GM20431 (cell line): ENCODE data around the gene PODN.

Experiments
- in situ Hi-C: fragments of 300-500 bp; cut with MseI, MboI; formaldehyde crosslinking; loops from one replicate; pipeline ENCODE4 v1.15.0; 2020; ENCODE audit warnings: low sequenced_read_pairs; ENCODE audit not compliant: unreplicated experiment

The PODN gene

GRCh38 chr1:53061859-53062707, at the start of gene PODN:
Gene PODN (plus strand): TSS chr1:53062213. CDS start chr1:53069856, 7,643 bp downstream.
- in situ Hi-C loops = no loop called here

GRCh38 chr1:53014791-53015507, 47.1 kb upstream of the PODN start:
- in situ Hi-C loops = no loop called here

GRCh38 chr1:53015508-53015860, 46.5 kb upstream of the PODN start:
- in situ Hi-C loops = no loop called here

- in situ Hi-C loops = no loop called here
Observed at GRCh38 chr1:53016705-53017104, 45.3 kb upstream of the PODN start.

- in situ Hi-C loops = no loop called here
Observed at GRCh38 chr1:53020588-53020987, 41.4 kb upstream of the PODN start.

GRCh38 chr1:53022179-53022578, 39.8 kb upstream of the PODN start:
- in situ Hi-C loops = no loop called here

- in situ Hi-C loops = no loop called here
Observed at GRCh38 chr1:53023546-53023945, 38.5 kb upstream of the PODN start.

- in situ Hi-C loops = no loop called here
Observed at GRCh38 chr1:53024117-53024516, 37.9 kb upstream of the PODN start.

- in situ Hi-C loops = no loop called here
Observed at GRCh38 chr1:53025034-53025768, 36.8 kb upstream of the PODN start.

- in situ Hi-C loops = no loop called here
Observed at GRCh38 chr1:53025769-53026112, 36.3 kb upstream of the PODN start.

GRCh38 chr1:53026254-53026653, 35.8 kb upstream of the PODN start:
- in situ Hi-C loops = no loop called here

- in situ Hi-C loops = no loop called here
Observed at GRCh38 chr1:53031732-53032131, 30.3 kb upstream of the PODN start.

GRCh38 chr1:53037159-53037558, 24.9 kb upstream of the PODN start:
- in situ Hi-C loops = no loop called here

- in situ Hi-C loops = no loop called here
Observed at GRCh38 chr1:53038566-53038965, 23.4 kb upstream of the PODN start.

- in situ Hi-C loops = no loop called here
Observed at GRCh38 chr1:53043271-53043670, 18.7 kb upstream of the PODN start.

- in situ Hi-C loops = no loop called here
Observed at GRCh38 chr1:53044926-53045325, 17.1 kb upstream of the PODN start.

GRCh38 chr1:53046930-53047329, 15.1 kb upstream of the PODN start:
- in situ Hi-C loops = no loop called here

- in situ Hi-C loops = no loop called here
Observed at GRCh38 chr1:53047737-53048736, 14.0 kb upstream of the PODN start.

GRCh38 chr1:53048960-53049573, 12.9 kb upstream of the PODN start:
- in situ Hi-C loops = no loop called here
